Loucy (cell line): Measurements from ENCODE around the gene SLC39A3.

ENCODE experiments used
- EZH2phosphoT487 ChIP-seq: fragments of 200-600 bp; IDR thresholded peaks from 2 replicates; pipeline ENCODE4 v1.6.1; 2018; ENCODE audit warnings: antibody characterized with exemption, mild to moderate bottlenecking, moderate library complexity, borderline replicate concordance
- TF ChIP-seq, protein P1 (sequence below): fragments of 200-600 bp; sonication (generic); conservative IDR thresholded peaks from 2 replicates; pipeline ENCODE4 v1.5.1; 2014; ENCODE audit warnings: mild to moderate bottlenecking, antibody characterized with exemption, low read length

DNA sequence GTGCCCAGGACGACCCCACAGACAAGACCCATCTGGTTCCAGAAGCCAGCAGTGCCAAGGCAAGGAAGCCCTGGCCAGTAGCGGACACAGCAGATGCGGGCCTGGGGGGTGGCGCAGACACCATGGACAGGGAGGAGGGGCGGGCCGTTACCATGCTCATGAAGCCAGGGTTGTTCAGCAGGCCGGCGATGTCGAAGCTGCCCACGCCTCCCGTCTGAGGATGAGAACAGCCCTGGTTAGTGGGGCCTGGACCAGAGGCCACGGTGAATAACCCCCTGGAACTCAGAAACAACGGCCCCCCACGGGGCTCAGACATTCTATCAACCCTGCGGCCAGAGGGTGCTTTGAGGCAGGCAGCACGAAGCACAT, 21.5 kb upstream of the SLC39A3 start:
- TF ChIP-seq, protein P1, sequence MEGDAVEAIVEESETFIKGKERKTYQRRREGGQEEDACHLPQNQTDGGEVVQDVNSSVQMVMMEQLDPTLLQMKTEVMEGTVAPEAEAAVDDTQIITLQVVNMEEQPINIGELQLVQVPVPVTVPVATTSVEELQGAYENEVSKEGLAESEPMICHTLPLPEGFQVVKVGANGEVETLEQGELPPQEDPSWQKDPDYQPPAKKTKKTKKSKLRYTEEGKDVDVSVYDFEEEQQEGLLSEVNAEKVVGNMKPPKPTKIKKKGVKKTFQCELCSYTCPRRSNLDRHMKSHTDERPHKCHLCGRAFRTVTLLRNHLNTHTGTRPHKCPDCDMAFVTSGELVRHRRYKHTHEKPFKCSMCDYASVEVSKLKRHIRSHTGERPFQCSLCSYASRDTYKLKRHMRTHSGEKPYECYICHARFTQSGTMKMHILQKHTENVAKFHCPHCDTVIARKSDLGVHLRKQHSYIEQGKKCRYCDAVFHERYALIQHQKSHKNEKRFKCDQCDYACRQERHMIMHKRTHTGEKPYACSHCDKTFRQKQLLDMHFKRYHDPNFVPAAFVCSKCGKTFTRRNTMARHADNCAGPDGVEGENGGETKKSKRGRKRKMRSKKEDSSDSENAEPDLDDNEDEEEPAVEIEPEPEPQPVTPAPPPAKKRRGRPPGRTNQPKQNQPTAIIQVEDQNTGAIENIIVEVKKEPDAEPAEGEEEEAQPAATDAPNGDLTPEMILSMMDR = no peak
- no peak for TF ChIP-seq EZH2phosphoT487
